Hepatocyte (in vitro differentiated cells): ENCODE measurements around the gene RBFOX2.

Source experiments
- EZH2 ChIP-seq: fragments of 200-600 bp; sonication (generic); IDR thresholded peaks from 2 replicates; pipeline ENCODE4 v1.6.1; 2016; ENCODE audit warnings: antibody characterized with exemption, mild to moderate bottlenecking, borderline replicate concordance
- TF ChIP-seq, protein P1 (sequence below): fragments of 200-600 bp; sonication (generic); IDR thresholded peaks from 2 replicates; pipeline ENCODE4 v1.5.1; 2016; ENCODE audit warnings: antibody characterized with exemption, mild to moderate bottlenecking; ENCODE audit not compliant: poor library complexity

DNA sequence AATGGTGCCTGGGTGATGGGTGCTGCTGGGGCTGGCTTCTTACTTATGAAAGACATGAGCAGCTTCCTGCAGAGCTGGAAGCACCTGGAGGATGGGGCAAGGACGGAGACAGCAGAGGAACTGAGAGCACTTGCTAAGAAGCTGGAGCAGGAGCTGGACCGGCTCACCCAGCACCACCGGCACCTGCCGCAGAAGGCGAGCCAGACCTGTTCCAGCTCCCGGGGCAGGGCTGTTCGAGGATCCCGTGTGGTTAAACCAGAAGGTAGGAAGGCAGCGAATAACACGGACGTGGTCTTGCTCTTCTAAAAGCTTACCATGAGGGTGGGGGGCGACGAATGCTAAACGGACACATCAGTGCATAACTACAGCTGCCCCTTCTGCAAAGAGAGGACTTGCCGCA, 301.7 kb downstream of the RBFOX2 start:
- TF ChIP-seq, protein P1, sequence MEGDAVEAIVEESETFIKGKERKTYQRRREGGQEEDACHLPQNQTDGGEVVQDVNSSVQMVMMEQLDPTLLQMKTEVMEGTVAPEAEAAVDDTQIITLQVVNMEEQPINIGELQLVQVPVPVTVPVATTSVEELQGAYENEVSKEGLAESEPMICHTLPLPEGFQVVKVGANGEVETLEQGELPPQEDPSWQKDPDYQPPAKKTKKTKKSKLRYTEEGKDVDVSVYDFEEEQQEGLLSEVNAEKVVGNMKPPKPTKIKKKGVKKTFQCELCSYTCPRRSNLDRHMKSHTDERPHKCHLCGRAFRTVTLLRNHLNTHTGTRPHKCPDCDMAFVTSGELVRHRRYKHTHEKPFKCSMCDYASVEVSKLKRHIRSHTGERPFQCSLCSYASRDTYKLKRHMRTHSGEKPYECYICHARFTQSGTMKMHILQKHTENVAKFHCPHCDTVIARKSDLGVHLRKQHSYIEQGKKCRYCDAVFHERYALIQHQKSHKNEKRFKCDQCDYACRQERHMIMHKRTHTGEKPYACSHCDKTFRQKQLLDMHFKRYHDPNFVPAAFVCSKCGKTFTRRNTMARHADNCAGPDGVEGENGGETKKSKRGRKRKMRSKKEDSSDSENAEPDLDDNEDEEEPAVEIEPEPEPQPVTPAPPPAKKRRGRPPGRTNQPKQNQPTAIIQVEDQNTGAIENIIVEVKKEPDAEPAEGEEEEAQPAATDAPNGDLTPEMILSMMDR, result no peak
- TF ChIP-seq EZH2, result no peak
